Measurements from ENCODE around the gene RCOR2.

DNA sequence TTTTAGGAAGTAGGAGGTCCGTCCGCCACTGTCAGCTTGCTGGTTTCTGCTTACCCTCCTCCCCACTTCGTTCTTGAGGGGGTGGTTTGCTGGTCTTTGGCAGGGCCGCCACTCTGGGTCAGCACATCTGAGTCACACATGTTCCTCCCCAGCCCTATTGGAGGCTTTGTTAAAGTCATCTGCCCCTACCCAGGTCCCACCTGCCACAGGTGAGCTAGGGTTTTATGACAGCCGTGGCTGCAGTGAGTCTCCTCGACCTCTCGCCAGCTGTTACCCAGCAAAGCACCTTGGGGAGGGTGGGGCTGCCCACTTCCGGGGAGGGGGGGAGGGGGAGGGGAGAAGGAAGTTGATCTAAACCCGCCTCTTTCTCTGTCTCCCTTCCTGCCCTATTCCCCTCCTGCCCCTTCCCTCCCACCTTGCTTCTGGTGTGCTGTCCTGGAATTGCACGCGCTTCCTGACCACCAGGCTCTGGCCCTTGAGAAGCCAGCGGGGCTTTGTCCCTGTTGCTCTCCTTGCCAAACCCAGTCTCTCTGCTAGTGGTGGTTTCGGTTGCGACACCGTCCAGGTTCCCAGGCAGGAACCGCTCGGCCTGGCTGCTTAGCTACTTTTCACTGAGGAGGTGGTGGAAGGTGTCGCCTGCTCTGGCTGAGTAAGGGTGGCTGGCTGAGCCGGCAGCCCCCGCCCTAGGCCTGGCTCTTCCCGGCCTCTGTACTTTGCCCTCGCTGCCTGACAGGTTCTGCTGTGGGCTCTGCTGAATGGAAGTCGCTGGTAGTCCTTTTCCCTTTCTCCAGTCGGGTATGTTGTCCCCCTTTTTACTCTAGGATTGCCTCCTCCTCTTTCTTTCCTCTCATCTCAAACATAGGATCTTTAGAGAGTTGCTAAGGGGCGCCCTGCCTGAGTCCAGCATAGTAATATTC lies 28.5 kb downstream of the RCOR2 start:
- TF ChIP-seq POLR2A (IDR thresholded peaks at IDR 0.05; ENCODE audit: low read length) (no peak), GATA1 (IDR thresholded peaks at IDR 0.05; ENCODE audit: low read depth, low read length) (no peak)

All from erythroblast (primary cell).